B cell (primary cell): ENCODE data around the gene NUSAP1. TPM values are rescaled to one million over a fixed set of nuclear protein-coding genes. Genes with fewer than 3 reads are reported as not detected.

Experiments used
- ATAC-seq: fragments of 200-7000 bp; cut with Tn5 transposase; one replicate; pipeline ENCODE4 v1.10.0; 2021; ENCODE audit warnings: low read depth, mild to moderate bottlenecking, moderate number of reproducible peaks, moderate library complexity
- CTCF ChIA-PET: fragments of 350-600 bp; sonication (Branson Sonifier 250); formaldehyde crosslinking; loops from one replicate; lab custom pipeline; 2021; ENCODE audit warnings: antibody characterized with exemption, inconsistent platforms; lab: Charles Lee
- POLR2A ChIA-PET: fragments of 350-600 bp; sonication (Branson Sonifier 250); formaldehyde crosslinking; loops from one replicate; lab custom pipeline; 2021; ENCODE audit warnings: antibody characterized with exemption; lab: Charles Lee
- DNase-seq: peaks from one replicate; pipeline ENCODE4 v3.0.0; 2013
- H2AFZ ChIP-seq: 2 replicates; pipeline ENCODE4 v1.6.1; 2012; ENCODE audit warnings: mild to moderate bottlenecking, low read depth, low read length; ENCODE audit not compliant: insufficient read depth, poor library complexity, severe bottlenecking
- H3K27ac ChIP-seq, 2 donors: 1 replicate in 1 of 2; 2 replicates in 1 of 2; pipeline ENCODE4 v1.5.1; 2012 to 2013; ENCODE audit warnings: low read length in 2 of 2, mild to moderate bottlenecking in 2 of 2, moderate library complexity in 1 of 2
- H3K27me3 ChIP-seq, 4 experiments: fragments of 200-600 bp in 1 of 4; sonication (generic) in 1 of 4; replicated peaks in 1 of 4; 1 replicate in 2 of 4; 2 replicates in 2 of 4; pipeline versions ENCODE4 v1.6.1 to v1.7.0; 2013 to 2016; ENCODE audit warnings: low read length in 3 of 4, mild to moderate bottlenecking in 2 of 4, mixed read lengths in 1 of 4, moderate library complexity in 1 of 4; ENCODE audit not compliant: insufficient read depth in 4 of 4, control insufficient read depth in 3 of 4; ENCODE audit errors: control extremely low read depth in 1 of 4
- H3K36me3 ChIP-seq, 2 experiments: replicated peaks in 1 of 2; 1 replicate in 1 of 2; 2 replicates in 1 of 2; pipeline versions ENCODE4 v1.6.1 to v1.7.1; 2013; ENCODE audit warnings: low read length in 1 of 2; ENCODE audit not compliant: insufficient read depth in 2 of 2, control insufficient read depth in 1 of 2; ENCODE audit errors: control extremely low read depth in 1 of 2, extremely low read depth in 1 of 2
- H3K4me1 ChIP-seq, 2 donors: fragments of 200-600 bp in 1 of 2; sonication (generic) in 1 of 2; 1 replicate in 1 of 2; 2 replicates in 1 of 2; pipeline versions ENCODE4 v1.5.1 to v1.6.1; 2013 to 2017; ENCODE audit warnings: low read length in 2 of 2; ENCODE audit not compliant: control insufficient read depth in 2 of 2, insufficient read depth in 2 of 2
- H3K4me2 ChIP-seq: replicated peaks from 2 replicates; pipeline ENCODE3; 2012; ENCODE audit warnings: mild to moderate bottlenecking, low read depth, low read length; ENCODE audit not compliant: poor library complexity, severe bottlenecking
- H3K4me3 ChIP-seq, 5 experiments: fragments of 200-600 bp in 1 of 5; sonication (generic) in 1 of 5; 1 replicate in 3 of 5; 2 replicates in 2 of 5; pipeline versions ENCODE4 v1.5.1 to v1.7.0; 2011 to 2016; ENCODE audit warnings: low read length in 4 of 5, mild to moderate bottlenecking in 4 of 5, low read depth in 2 of 5, control low read depth in 1 of 5, moderate library complexity in 1 of 5; ENCODE audit not compliant: insufficient read depth in 1 of 5; ENCODE audit errors: control extremely low read depth in 1 of 5, extremely low read depth in 1 of 5
- H3K79me2 ChIP-seq: fragments of 200-600 bp; sonication (generic); one replicate; pipeline ENCODE4 v1.6.0; 2016; ENCODE audit warnings: low read length; ENCODE audit not compliant: control insufficient read depth, insufficient read depth
- H3K9ac ChIP-seq: fragments of 200-600 bp; sonication (generic); 2 replicates; pipeline ENCODE4 v1.6.1; 2017; ENCODE audit warnings: mild to moderate bottlenecking, low read length, moderate library complexity
- H3K9me3 ChIP-seq, 3 donors: one replicate each; pipeline versions ENCODE4 v1.6.1 to v1.7.1; 2013; ENCODE audit warnings: low read length in 2 of 3; ENCODE audit not compliant: control insufficient read depth in 2 of 3, insufficient read depth in 1 of 3; ENCODE audit errors: control extremely low read depth in 1 of 3
- H4K20me1 ChIP-seq: 2 replicates; pipeline ENCODE4 v1.6.0; 2012; ENCODE audit warnings: mild to moderate bottlenecking, low read length; ENCODE audit not compliant: insufficient read depth, control insufficient read depth, poor library complexity, severe bottlenecking
- H3K27ac Mint-ChIP-seq: one replicate; pipeline ENCODE4 v1.8.0; 2021; ENCODE audit warnings: mixed read lengths
- H3K27me3 Mint-ChIP-seq: one replicate; pipeline ENCODE4 v1.8.0; 2021; ENCODE audit warnings: mixed read lengths
- H3K4me1 Mint-ChIP-seq: one replicate; pipeline ENCODE4 v1.8.0; 2021; ENCODE audit warnings: mixed read lengths
- H3K4me3 Mint-ChIP-seq: one replicate; pipeline ENCODE4 v1.8.0; 2021; ENCODE audit warnings: mixed read lengths
- H3K9me3 Mint-ChIP-seq: one replicate; pipeline ENCODE4 v1.8.0; 2022; ENCODE audit warnings: mixed read lengths; ENCODE audit not compliant: insufficient read depth
- EZH2 ChIP-seq: IDR thresholded peaks from 2 replicates; pipeline ENCODE4 v1.6.1; 2012; ENCODE audit warnings: borderline replicate concordance, low read depth, mild to moderate bottlenecking, moderate library complexity, low read length; ENCODE audit not compliant: insufficient read depth, poor library complexity, severe bottlenecking
- WGBS: methylation state at CpG from one replicate; pipeline ENCODE4 v1.1.5; 2013; ENCODE audit warnings: missing lambda C conversion rate; ENCODE audit not compliant: insufficient coverage; 5-methylcytosine and 5-hydroxymethylcytosine counted together
- intact Hi-C: fragments of 100-400 bp; cut with micrococcal nuclease; formaldehyde crosslinking; loops from one replicate; pipeline ENCODE4 v1.10.0; 2022
- polyA plus RNA-seq: library from polyadenylated mRNA; depleted of rRNA; stranded (reverse); fragments of >200 nt; gene quantifications from 2 replicates; pipeline ENCODE4 v1.2.3, GENCODE V29; 2012
- total RNA-seq, 2 donors: library from RNA; stranded (reverse); fragments of 120-200 nt in 1 of 2; gene quantifications; 1 replicate in 1 of 2; 2 replicates in 1 of 2; pipeline versions ENCODE4 v1.2.3 to v1.2.4, GENCODE V29; 2013 to 2022
- TF ChIP-seq, protein P1 (sequence below): fragments of 200-600 bp; IDR thresholded peaks from one replicate; pipeline ENCODE4 v1.8.0; 2022; ENCODE audit warnings: antibody characterized with exemption, mild to moderate bottlenecking

Gene NUSAP1
- total and polyA plus RNA-seq, 2 donors (not counting 1 experiment from before 2014, with no cell fraction given), result 5.4 to 8.3 TPM

DNA sequence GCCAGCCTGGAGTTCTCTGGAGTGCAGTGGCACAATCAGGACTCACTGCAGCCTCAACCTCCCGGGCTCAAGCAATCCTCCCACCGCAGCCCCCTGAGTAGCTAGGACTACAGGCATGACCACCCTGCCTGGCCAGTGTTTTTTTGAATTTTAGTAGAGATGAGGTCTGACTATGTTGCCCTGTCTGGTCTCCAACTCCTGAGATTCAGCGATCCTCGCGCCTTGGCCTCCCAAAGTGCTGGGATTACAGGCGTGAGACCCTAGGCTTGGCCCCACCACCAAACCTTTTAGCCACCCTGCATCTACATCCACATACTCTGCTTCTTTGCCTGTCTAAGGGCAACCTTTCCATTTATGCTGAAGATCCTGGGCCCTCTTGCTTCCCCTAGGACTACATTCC lies 4.4 kb downstream of the NUSAP1 start:
- Mint-ChIP-seq H3K4me1 (peaks cover 23% of the 10 kb centered on the region), H3K27me3 (no peaks in the 10 kb centered on the region), H3K27ac (no peak overlapping the region), H3K9me3 (no peaks in the 10 kb centered on the region), H3K4me3 (no peak overlapping the region)
- TF ChIP-seq, protein P1, sequence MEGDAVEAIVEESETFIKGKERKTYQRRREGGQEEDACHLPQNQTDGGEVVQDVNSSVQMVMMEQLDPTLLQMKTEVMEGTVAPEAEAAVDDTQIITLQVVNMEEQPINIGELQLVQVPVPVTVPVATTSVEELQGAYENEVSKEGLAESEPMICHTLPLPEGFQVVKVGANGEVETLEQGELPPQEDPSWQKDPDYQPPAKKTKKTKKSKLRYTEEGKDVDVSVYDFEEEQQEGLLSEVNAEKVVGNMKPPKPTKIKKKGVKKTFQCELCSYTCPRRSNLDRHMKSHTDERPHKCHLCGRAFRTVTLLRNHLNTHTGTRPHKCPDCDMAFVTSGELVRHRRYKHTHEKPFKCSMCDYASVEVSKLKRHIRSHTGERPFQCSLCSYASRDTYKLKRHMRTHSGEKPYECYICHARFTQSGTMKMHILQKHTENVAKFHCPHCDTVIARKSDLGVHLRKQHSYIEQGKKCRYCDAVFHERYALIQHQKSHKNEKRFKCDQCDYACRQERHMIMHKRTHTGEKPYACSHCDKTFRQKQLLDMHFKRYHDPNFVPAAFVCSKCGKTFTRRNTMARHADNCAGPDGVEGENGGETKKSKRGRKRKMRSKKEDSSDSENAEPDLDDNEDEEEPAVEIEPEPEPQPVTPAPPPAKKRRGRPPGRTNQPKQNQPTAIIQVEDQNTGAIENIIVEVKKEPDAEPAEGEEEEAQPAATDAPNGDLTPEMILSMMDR, result no peak
- TF ChIP-seq EZH2, result no peak
- intact Hi-C loops, result no loop called here
- Histone ChIP-seq H4K20me1 (no peaks in the 10 kb centered on the region), H3K27me3 (no peaks in the 10 kb centered on the region), H3K9me3 (no peaks in the 10 kb centered on the region), H3K27ac (no peak overlapping the region), H3K4me1 (peaks cover 9 to 13% of the 10 kb centered on the region in 2 donors), H3K79me2 (peaks cover 57% of the 10 kb centered on the region), H3K4me3 (no peak overlapping the region), H3K36me3 (no peaks in the 10 kb centered on the region), H3K9ac (no peak overlapping the region), H3K4me2 (no peak overlapping the region), H2AFZ (no peak overlapping the region)
- 93% methylated on average over 5 of the region's 6 CpGs for WGBS
- no peak for ATAC-seq
- DNase-seq, result no peak
- CTCF ChIA-PET, result interaction anchor here (0.6 kb wide), 1 partner anchor 10 kb away, joined by 4 read pairs; no protein-coding TSS in a partner anchor
- POLR2A ChIA-PET, result no interaction called here

DNA sequence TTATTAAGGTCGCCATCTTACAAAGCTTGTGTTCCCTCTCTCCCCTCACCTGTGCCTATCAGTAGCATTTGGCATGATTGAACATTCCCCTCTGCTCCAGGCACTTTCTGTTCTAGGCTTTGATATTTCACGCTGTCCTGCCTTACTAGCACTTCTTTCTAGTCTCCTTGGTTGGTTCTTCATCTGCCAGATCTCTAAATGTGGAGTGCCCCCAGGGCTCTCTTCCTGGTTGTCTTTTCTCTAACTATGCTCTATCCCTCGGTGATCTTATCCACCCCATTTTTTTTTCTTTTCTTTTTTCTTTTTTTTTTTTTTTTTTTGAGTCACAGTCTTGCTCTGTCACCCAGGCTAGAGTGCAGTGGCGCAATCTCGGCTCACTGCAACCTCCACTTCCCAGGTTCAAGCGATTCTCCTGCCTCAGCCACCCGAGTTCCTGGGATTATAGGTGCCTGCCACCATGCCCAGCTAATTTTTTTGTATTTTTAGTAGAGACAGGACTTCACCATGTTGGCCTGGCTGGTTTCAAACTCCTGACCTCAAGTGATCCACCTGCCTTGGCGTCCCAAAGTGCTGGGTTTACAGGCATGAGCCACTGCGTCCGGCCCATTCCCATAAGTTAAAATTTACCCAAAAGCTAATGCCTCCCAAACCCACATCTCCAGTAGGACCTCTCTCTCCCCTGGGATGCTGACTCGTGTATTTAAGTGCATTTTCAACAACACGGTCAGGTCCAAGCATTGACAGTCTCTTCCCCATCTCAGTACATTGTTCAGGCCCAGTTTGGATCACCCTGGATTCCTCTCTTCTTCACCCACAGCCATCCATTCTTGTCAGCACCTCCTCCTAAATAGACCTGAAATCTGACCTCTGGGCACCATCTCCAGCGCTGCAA lies 5.2 kb downstream of the NUSAP1 start:
- H3K9ac ChIP-seq, result no peak overlapping the region
- H2AFZ ChIP-seq, result no peak overlapping the region

More for the DNA sequence above, 5.2 kb downstream of the NUSAP1 start:
- ChIA-PET POLR2A (no interaction called here), CTCF (no interaction called here)
- Mint-ChIP-seq H3K4me3 (no peak overlapping the region), H3K4me1 (peaks cover 18% of the 10 kb centered on the region), H3K27ac (no peak overlapping the region), H3K9me3 (no peaks in the 10 kb centered on the region), H3K27me3 (no peaks in the 10 kb centered on the region)
- Histone ChIP-seq H3K4me2 (no peak overlapping the region), H3K4me1 (peaks cover 9 to 13% of the 10 kb centered on the region in 2 donors), H3K36me3 (no peaks in the 10 kb centered on the region), H4K20me1 (no peaks in the 10 kb centered on the region), H3K27me3 (no peaks in the 10 kb centered on the region), H3K27ac (no peak overlapping the region), H3K79me2 (peaks cover 64% of the 10 kb centered on the region), H3K9me3 (no peaks in the 10 kb centered on the region), H3K4me3 (no peak overlapping the region)
- intact Hi-C loops, result no loop called here
- TF ChIP-seq, protein P1, result no peak
- no peak for TF ChIP-seq EZH2
- ATAC-seq (no peak), DNase-seq (no peak)
- 95% methylated on average over 8 of the region's 13 CpGs for WGBS
